ENCODE data around the gene ASAP3.

DNA sequence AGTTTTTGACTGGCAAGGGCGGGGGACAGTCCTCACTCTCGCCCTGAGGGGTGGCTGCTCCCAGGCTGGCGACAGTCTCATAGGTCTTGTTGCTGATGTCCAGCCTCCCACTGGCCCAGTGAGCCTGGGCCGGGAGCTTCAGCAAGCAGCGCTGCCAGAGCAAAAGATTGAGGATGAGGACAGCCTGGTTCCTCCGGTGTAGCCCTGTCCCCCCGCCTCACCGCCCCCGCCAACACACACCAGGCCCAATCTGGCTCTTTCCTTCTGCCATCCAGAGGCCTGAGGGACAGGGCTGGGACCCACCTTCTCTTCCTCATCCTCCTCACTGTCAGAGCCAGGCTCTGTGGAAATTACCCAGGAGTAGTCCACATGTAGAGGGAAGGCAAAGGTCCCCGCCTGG lies 50.9 kb downstream of the ASAP3 start:
- TF ChIP-seq, protein P1, sequence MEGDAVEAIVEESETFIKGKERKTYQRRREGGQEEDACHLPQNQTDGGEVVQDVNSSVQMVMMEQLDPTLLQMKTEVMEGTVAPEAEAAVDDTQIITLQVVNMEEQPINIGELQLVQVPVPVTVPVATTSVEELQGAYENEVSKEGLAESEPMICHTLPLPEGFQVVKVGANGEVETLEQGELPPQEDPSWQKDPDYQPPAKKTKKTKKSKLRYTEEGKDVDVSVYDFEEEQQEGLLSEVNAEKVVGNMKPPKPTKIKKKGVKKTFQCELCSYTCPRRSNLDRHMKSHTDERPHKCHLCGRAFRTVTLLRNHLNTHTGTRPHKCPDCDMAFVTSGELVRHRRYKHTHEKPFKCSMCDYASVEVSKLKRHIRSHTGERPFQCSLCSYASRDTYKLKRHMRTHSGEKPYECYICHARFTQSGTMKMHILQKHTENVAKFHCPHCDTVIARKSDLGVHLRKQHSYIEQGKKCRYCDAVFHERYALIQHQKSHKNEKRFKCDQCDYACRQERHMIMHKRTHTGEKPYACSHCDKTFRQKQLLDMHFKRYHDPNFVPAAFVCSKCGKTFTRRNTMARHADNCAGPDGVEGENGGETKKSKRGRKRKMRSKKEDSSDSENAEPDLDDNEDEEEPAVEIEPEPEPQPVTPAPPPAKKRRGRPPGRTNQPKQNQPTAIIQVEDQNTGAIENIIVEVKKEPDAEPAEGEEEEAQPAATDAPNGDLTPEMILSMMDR (IDR thresholded peaks at IDR 0.05), result no peak
- TF ChIP-seq EP300 (IDR thresholded peaks at IDR 0.05) (no peak), POLR2AphosphoS5 (IDR thresholded peaks at IDR 0.05) (no peak), POLR2A (IDR thresholded peaks at IDR 0.05) (no peak)

Measured in gastroesophageal sphincter (tissue), 3 donors.